Measurements from ENCODE around the gene SMPD4.
"Not testable (repeated sequence)": the region's sequence is repeated elsewhere in the genome, so short reads cannot be mapped to it uniquely, and the experiment has no call there.

SMPD4 gene
- 78.6 to 151 reads per million in 2 donors for total RNA-seq

- DNase-seq, result peak; percentile 95 to 98 (median 97)
These were observed at the start of gene SMPD4 for GRCh38 chr2:130181325-130181879. Gene SMPD4 (minus strand): TSS chr2:130181602. CDS start chr2:130176592, 5,010 bp downstream.

- DNase-seq, result not testable (repeated sequence)
These were observed 49.5 kb upstream of the SMPD4 start for GRCh38 chr2:130230907-130231306.

- DNase-seq, result not testable (repeated sequence)
These were observed 49.0 kb upstream of the SMPD4 start for GRCh38 chr2:130230376-130230775.

GRCh38 chr2:130229161-130229510, 47.7 kb upstream of the SMPD4 start:
- peak in 2 of 5 experiments; percentile 15 to 49 for DNase-seq

GRCh38 chr2:130228467-130229160, 47.2 kb upstream of the SMPD4 start:
- not testable (repeated sequence) for DNase-seq

- not testable (repeated sequence) for DNase-seq
These were observed 46.6 kb upstream of the SMPD4 start for GRCh38 chr2:130228005-130228404.

- DNase-seq, result peak in 1 of 5 experiments; percentile 42
These were observed 41.1 kb upstream of the SMPD4 start for GRCh38 chr2:130222523-130222922.

GRCh38 chr2:130220505-130220904, 39.1 kb upstream of the SMPD4 start:
- DNase-seq, result not testable (repeated sequence)

GRCh38 chr2:130219147-130219546, 37.7 kb upstream of the SMPD4 start:
- not testable (repeated sequence) for DNase-seq

GRCh38 chr2:130207051-130207450, 25.6 kb upstream of the SMPD4 start:
- DNase-seq, result peak in 1 of 5 experiments; percentile 82

- not testable (repeated sequence) for DNase-seq
These were observed 21.7 kb upstream of the SMPD4 start for GRCh38 chr2:130203150-130203549.

GRCh38 chr2:130202518-130202917, 21.1 kb upstream of the SMPD4 start:
- DNase-seq, result not testable (repeated sequence)

- DNase-seq, result no peak
These were observed 16.9 kb upstream of the SMPD4 start, which contains the start of gene TUBA3E for GRCh38 chr2:130198343-130198742. Gene TUBA3E (minus strand): TSS chr2:130198439. CDS start chr2:130198360, 79 bp downstream.

- not testable (repeated sequence) for DNase-seq
These were observed 14.7 kb upstream of the SMPD4 start for GRCh38 chr2:130196052-130196451.

GRCh38 chr2:130195089-130195635, 13.8 kb upstream of the SMPD4 start:
- DNase-seq, result not testable (repeated sequence)

- not testable (repeated sequence) for DNase-seq
These were observed 12.4 kb upstream of the SMPD4 start for GRCh38 chr2:130193824-130194223.

GRCh38 chr2:130192451-130192850, 11.0 kb upstream of the SMPD4 start:
- not testable (repeated sequence) for DNase-seq

GRCh38 chr2:130191319-130191718, 9.9 kb upstream of the SMPD4 start:
- DNase-seq, result not testable (repeated sequence)

- no peak for DNase-seq
These were observed 8.8 kb upstream of the SMPD4 start for GRCh38 chr2:130190237-130190636.

GRCh38 chr2:130188958-130189357, 7.6 kb upstream of the SMPD4 start:
- DNase-seq, result not testable (repeated sequence)

- not testable (repeated sequence) for DNase-seq
These were observed 6.7 kb upstream of the SMPD4 start for GRCh38 chr2:130187859-130188792.

GRCh38 chr2:130187268-130187667, 5.9 kb upstream of the SMPD4 start:
- no peak for DNase-seq

GRCh38 chr2:130186391-130186790, 5.0 kb upstream of the SMPD4 start:
- no peak for DNase-seq

All from T-helper 2 cell (primary cell).